GM18909 (cell line): ENCODE results near the gene TMIGD3.
"Not testable (repeated sequence)": the region's sequence is repeated elsewhere in the genome, so short reads cannot be mapped to it uniquely, and the experiment has no call there.

ENCODE experiments used
- ATAC-seq: cut with Tn5 transposase; IDR thresholded peaks from one replicate; pipeline ENCODE4 v1.9.1; 2021; ENCODE audit warnings: mild to moderate bottlenecking; ENCODE audit not compliant: unreplicated experiment, poor library complexity

TMIGD3 gene

DNA sequence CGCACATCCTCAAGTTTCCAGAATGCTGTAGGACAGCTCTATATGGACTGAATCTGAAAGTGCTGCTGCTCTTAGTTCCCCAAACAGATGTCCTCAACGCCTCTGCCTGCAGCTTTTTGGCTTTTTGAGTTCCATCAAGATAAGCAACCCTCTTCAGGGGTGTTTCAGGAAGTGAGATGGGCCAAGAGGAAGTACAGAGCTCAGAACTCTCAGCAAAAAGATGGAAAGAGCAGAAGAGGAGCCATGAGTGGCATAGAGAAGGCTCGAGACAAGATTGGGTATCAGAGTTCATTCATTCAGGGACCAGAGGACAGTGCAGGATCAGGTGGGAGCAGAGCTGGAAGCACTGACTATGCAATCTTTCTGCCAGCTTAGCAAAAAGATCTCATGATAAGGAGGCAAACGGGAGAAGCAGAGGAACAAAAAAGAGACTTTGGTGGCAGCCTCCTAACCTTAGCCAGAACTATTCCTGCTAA lies at the start of gene TMIGD3, which contains the start of gene ADORA3:
Gene TMIGD3 (minus strand): TSS at position 49 of the 476 bp plus-strand sequence. CDS start 279 bp downstream, outside the sequence.
Gene ADORA3 (minus strand): TSS at position 49 of the 476 bp plus-strand sequence. CDS start 279 bp downstream, outside the sequence.
- ATAC-seq = no peak

DNA sequence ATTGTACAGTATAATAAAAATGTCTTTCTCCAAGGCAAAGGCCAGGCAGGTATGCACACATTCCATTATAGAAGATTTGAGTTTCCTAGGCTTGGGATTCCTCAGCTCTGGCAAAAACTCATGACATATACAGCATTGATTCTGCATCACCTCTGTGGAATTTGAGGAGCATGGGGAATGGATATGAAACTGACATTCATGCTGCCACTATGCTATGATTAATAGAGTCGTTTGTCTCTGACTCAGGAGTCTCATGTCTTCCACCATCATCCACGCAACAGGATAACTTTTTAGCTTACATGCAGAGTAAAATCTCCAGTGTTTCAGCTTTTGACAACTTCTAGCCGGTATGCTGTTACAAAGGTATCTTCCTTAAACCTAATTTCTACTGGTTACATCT lies 49.8 kb upstream of the TMIGD3 start:
- no peak for ATAC-seq

DNA sequence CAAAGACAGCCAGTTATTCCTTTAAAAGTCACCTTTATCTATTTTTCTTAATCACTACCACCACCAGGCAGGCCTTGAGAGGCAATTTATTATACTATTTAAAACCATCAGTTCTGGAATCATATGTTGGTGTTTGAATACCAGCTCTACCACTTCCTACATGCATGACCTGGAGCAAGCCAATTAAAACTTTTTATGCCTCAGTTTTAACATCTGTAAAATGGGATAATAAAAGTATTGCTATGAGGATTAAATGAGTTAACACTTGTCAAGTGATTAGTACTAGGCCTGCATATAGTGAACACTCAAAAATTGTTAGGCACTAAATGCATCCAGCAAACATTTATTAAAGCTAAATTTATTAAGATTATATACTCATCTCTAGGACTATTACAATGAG lies 49.2 kb upstream of the TMIGD3 start:
- no peak for ATAC-seq

DNA sequence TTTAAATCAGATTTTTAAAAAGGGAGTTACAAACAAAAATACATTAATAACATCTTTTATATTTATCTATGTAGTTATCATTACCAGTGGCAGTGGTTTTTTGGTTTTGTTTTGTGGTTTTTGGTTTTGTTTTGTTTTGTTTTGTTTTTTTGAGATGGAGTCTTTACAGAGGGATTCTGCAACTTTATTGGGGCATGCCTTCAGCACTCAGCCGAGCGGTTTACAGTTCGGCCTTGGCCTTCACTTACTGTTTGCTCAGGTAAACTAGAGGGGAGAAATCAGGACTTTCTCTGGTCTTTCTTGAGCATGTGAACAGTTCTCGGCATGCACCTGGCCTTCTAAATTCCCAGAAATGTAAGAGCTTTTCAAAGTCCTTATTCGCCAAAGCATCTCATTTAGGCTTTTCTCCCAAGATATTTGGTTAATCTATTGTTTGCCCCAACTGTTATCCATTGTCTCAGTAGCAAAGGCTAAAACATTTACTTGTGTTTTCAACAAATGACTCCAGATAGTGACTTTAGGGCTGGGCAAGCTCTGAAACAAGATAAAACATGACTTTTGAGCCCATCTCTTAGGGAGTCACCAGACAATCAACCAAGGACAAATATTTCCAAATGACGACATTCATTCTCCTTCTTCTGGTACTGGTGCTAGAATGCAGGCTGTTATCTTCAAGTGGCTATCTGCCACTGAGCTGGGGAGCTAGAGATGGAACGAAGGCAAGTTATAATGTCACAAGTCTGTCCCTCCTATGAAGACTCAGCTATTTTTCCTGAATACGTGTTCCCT lies 48.4 kb upstream of the TMIGD3 start:
- no peak for ATAC-seq

DNA sequence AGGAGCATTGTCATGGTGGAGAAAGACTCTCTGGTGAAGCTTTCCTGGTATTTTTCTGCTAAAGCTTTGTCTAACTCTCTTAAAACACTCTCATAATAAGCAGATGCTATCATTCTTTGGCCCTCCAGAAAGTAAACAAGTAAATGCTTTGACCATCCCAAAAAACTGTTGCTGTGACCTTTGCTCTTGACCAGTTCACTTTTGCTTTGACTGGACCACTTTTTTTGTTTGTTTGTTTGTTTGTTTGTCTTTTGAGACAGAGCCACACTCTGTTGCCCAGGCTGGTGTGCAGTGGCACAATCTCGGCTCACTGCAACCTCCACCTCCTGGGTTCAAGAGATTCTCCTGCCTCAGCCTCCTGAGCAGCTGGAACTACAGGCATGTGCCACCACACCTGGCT lies 44.4 kb upstream of the TMIGD3 start:
- not testable (repeated sequence) for ATAC-seq

DNA sequence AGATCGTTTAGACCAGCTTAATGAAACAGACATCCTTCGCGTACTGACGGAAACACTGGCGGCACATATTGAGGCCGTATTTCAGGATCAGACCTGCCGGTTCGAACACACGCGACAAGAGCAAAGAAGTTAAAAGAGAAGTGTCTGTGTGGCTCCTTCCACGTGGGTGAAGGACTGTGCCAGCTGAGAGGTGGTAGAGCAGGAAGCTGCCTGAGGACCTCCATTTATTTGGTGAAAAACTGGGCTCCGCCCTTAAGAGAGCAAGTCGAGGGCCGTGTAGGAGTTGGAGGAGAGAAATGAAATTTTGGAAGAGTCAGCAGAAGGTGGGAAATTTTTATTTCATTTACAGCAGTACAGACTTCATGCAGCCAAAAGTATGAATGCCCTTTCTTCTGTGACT lies 38.8 kb upstream of the TMIGD3 start:
- ATAC-seq = no peak

DNA sequence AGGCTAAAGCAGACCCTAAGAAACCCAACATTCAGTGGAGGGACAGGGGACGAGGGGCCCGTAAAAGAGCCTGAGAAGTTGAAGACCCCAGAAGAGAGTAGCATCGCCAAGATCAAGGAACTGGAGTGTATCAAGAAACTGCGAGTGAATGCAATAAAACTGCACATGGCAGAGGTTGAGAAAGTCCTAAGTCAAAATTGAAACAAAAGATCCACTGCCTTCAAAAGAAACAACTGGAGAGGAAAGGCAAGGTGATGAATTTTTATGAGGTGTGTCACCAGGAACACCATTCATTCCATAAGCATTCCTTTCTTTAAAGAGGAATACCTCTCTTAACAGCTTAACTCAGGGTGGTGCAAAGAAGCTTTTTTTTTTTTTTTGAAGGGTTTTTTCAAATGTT lies 38.3 kb upstream of the TMIGD3 start:
- ATAC-seq = no peak

DNA sequence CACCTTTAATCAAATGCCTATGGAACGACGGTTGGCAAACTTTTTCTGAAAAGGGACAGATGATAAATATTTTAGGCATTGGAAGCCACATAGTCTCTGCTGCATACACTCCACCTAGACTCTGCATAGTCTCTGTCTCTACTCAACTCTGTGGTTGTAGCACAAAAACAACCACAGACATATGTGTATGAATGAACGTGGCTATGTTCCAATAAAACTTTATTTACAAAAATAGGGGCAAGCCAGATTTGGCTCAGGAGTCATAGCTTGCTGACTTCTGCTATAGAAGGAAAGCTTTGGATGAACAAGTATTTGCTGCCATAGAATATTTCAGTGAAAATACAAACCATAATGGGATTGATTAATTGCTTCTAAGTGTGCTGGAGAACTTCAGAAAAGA lies 37.5 kb upstream of the TMIGD3 start:
- ATAC-seq = no peak

DNA sequence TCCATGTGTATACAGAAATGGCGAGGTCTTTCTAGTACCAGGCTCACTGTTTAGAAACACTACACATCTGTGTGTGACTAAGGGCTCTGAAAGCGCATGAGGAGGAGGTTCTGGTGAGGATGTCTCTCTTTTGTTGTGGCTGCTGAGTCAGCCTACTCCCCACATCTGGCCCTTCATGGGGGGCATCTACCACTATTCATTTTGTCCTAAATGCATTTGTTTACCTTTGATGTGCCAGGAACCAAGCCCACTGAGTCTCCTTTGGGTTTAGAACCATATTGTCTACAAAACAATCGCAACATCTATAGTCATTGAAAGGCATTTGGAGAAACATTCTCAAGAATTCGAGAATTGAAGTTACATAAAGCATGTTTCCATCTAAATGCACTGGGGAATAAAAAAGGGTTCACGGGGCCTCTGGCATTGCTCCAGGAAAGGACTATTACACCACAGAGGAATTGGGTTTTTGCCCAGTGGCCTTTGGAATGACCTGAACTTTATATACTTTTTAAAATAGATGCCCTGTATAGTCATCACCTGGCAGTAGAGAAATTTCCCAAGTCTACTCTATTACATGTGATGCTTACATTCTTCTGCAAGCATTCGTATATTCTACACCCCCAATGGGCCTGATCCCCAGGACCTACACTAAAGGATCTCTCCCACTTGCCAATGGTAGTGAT lies 35.1 kb upstream of the TMIGD3 start:
- no peak for ATAC-seq

DNA sequence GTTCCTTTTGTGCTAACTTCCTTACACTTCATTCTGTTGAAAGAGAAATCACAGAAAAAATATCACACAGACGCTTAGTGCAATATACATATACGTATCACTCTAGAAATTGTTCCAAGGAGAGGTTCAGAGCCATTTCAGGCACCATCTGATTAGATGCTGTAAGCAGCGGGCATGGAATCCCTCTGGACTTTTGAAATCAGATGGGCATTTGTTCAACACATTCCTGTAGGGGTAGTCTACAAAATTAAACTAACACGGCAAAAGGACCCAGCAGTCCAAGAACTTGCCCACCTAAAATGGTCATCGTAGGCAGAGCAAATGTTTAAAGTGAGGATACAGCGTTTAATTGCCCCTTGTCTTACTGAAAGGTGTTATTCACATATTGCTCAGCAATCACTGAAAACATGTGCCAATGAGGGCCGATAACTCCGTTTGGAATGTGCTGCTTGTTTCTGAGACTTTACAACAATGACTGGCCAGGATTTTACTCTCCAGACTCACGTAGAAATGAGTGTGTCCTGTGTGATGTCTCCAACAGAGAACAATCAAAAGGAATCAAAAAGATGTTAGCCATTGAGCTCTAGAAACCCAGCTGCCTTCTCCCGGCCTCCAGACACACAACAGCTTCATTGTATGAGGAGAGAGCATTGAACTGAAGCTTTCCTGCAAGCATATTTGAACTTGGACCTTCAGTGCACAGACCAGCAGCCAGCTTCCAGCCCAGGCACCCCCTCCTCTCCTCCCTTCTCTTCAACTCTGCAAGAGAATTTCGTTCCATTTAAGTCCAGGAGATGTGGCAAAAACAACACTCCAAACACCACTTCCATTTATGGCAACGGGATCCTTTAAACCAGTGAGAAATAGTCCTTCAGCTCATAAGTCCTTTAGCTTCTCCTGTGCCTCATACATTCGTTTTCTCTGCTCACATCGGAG lies 32.1 kb upstream of the TMIGD3 start:
- no peak for ATAC-seq

DNA sequence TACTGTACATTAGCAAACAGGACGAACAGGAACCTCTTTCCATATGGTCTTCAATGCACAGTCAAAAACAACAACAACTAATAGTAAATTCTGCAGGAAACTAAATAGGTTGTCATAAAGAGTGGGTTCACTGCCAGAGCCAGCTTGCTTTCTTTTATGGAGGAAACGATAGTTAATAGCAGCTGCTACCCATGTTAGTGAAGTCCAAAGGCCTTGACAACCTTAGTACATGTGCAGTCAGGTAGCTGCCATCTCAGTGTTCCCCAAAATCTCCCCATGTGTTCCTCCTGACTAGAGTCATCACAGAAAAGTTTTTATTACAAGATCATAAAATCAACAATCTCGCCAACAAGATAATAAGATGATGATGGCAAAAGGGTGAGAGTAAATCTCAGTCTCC lies 16.6 kb upstream of the TMIGD3 start:
- ATAC-seq = no peak

DNA sequence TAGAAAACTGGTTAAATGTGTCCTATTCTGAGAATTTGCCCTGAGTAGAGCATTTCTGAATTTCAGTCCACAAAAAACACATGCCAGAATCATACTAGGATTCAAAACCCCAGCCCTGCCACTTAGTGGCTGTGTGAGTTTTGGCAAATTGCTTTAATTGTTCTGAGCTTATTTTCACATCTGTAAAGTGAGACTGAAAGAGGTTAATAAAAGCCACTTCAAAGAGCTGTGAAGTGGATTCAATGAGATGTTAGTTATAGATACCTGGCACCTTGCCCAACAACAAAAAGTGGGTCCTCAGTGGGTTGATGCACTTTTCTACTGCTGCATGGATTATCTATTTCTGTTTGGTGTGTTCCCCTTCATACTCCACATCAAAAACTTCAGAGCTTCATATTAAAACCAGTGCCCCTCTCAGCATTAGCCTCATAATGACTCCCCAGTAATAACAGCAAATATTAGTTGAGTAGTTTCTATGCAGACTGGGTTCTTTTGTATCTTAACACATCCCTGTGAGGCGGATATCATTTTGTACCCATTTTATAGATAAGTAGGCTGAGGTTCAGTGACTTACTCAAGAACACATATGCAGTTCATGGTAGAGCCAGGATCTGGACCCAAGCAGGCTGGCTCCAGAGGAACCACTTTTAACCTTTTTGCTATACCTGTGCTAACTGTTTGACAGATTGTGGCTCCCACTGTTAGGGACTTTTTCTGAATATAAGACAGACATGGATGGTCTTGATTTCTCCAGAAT lies 14.2 kb upstream of the TMIGD3 start:
- no peak for ATAC-seq

DNA sequence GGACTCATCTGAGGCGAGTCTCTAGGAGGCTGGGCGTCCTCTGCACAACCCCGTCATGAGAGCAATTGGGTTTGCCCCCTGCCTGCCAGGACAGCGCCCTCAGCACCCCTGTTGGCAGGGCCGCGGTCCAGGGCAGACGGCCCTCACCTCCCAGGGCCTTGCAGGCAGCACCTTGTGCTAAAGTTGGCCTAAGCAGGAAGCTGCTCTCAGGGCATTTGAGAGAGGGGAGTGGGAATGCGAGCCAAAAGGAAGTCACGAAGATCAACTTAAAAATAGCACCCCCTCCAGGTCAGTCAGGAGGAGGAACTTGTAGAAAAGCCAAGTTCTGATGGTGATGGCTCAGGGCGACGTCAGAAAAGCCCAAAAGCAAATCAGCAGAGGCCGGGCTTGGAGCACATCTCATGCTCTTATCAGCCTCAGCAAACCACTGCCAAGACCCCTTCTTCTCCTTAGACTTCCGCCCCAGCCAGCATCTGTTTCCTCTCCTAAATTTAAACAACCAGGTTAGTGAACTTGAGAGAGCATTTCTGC lies 12.6 kb upstream of the TMIGD3 start:
- no peak for ATAC-seq

DNA sequence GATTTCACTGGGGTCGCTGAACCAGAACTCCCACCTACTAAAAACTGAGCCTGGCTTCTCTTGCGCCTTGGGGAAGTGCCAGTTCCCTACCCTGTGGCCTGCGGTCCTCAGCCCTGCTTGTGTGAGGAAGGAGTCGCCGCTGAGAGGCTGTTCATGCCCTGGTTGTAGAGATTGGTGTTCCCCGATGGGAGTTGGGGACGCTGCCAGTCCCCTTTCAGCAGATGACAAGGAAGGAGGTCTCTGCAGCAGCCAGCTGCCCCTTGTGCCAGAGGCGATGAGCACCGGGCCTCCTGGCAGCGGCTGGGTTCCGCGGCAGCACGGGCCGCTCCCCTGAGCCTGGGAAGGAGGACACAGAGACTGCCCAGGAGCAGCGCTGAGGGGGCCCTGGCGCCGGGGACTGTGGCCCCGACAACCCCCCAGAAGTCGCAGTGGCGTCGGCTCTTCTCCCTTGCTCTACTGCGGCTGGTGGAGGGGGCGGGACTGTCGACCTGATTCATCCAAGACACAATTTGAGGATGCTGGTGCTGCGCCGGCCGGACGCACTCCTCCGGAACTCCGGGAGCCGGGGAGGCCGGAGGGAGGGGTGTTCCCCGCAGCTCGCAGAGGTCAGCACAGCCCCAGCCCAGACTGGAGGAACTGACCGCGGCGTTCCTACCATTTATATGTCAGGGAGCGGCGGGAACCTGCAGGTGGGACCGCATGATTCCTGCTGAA lies 12.0 kb upstream of the TMIGD3 start:
- no peak for ATAC-seq

DNA sequence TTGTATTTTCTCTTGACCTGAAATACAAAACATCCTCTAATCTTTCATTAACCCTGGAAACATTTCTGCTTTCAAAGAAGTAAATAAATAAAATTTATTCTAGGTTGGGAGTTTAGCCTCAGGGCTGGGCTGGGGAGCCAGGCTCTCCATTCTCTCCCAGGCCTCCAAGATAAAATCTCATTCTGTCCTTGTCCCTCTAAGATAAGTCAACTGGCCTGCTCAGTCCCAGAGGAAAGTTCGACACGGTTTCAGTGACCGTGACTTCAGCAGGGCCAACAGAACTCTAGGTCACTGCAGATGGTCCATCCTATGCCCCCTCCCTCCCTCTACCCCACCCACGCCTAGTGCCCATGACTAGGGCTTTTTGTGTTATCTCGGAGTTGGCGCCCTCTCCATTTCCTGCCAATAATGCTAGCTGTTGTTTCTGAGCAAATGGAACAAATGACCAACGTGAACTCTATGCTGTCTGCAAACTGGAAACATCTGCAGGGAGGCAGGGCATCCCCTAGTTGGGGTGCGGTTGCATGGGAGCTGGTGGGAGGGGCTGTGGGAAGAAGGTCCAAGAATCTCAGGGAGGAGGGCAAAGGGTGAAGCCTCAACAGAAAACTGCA lies 10.1 kb upstream of the TMIGD3 start:
- ATAC-seq = no peak

DNA sequence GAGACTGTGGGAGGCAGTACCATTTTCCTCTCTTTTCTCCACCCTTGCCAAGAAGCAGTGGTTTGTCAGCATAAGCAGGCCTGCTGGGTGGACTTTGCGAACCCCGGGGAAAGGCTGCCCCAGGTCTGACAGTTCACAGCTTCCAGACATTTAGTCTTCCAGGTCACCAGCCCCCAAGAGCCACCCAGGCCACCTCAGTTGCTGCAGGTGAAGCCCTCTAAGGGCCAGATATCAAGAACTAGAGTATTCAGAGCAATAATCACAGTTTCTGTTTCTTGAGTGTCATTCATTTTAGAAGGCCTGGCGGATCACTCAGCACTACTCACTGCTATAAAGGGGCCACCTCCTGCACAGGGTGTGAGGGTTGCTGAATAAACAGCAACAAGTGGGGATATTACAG lies 9.5 kb upstream of the TMIGD3 start:
- ATAC-seq = no peak

DNA sequence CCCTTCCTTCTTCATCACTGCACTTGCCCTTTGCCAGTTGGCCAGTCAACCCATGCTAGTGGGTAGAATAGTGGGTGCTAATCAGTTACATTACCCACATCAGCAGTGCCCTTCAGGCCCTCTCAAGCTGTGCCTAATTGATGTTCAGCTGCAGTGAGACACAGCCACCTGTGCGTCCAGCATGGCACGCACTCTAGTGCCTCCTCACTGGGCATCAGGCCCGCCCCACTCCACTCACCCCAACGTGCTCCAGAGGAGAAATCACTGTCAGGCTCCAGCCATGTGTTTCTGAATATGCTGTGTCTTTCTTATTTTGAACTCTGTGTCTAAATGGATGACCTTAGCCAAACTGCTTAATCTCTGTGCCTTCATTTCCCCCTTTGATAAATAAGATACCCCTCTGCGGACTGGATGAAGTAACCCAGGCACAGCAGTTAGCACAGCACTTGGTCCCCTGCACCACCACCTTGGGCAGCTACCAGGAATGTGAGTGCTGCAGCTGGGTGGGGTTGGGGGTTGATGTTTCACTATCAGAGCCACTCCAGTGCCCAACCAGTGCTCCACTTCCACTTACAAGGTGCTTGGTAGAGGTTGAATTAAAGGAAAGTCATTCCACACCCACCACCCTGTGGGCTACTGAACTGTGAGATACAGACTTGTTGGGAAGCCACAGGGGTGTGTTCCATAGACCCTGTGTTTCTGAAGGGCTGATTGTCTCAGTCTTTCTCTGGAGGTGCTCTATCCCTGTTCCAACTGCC lies 8.9 kb upstream of the TMIGD3 start:
- ATAC-seq = no peak

DNA sequence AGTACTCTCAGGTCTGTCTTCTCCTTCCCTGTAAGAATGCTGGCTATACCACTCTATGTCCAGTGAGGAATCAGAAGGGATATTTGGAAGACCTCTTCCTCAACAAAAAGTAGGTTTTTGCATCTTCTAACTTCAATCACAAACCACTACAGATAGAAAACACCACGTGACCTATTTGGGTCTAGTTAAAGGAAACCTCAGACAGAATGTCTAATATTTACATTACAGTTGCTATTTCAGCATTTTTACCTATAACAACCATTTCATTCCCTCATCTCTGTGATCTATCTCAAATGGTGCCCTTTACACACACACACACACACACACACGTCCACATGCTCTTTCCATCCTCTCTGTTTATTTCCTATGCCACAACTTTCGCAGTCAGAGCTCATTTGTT lies 7.9 kb upstream of the TMIGD3 start:
- no peak for ATAC-seq
